Coronary artery (tissue), 2 donors: ENCODE data around the gene OLFML2A.

ENCODE experiments used
- DNase-seq: peaks from one replicate; pipeline ENCODE4 v3.0.0-alpha.2; 2017; ENCODE audit warnings: low spot score
- H3K27ac ChIP-seq, 2 donors: fragments of 200-600 bp; sonication (generic); one replicate each; pipeline ENCODE4 v1.5.1; 2016 to 2019
- H3K4me3 ChIP-seq: fragments of 200-600 bp; sonication (generic); 2 replicates; pipeline ENCODE4 v1.5.1; 2016; ENCODE audit warnings: mild to moderate bottlenecking, moderate library complexity
- TF ChIP-seq, protein P1 (sequence below): fragments of 200-600 bp; sonication (generic); IDR thresholded peaks from one replicate; pipeline ENCODE4 v1.5.1; 2019; ENCODE audit warnings: antibody characterized with exemption

The OLFML2A gene

DNA sequence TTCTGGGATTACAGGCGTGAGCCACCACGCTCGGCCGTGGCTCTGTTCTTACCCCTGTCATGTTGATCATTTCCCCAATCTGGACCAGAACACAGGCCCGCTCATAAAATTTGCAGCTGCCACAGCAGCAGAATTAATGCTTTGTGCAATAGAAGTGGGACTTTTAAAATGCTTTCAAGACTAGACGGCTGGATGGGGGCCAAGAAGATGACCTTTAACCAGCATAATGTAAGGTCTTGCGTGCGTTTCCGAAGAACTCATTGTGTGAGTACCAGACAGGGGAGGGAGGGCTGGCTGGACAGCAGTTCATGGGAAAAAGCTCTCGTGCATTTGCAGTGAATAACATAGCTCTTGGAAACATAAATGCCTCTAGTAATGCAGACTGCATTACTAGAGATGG is 72.9 kb downstream of the OLFML2A start:
- TF ChIP-seq, protein P1, sequence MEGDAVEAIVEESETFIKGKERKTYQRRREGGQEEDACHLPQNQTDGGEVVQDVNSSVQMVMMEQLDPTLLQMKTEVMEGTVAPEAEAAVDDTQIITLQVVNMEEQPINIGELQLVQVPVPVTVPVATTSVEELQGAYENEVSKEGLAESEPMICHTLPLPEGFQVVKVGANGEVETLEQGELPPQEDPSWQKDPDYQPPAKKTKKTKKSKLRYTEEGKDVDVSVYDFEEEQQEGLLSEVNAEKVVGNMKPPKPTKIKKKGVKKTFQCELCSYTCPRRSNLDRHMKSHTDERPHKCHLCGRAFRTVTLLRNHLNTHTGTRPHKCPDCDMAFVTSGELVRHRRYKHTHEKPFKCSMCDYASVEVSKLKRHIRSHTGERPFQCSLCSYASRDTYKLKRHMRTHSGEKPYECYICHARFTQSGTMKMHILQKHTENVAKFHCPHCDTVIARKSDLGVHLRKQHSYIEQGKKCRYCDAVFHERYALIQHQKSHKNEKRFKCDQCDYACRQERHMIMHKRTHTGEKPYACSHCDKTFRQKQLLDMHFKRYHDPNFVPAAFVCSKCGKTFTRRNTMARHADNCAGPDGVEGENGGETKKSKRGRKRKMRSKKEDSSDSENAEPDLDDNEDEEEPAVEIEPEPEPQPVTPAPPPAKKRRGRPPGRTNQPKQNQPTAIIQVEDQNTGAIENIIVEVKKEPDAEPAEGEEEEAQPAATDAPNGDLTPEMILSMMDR = no peak
- H3K27ac ChIP-seq = no peak overlapping the region
- H3K4me3 ChIP-seq = no peak overlapping the region
- DNase-seq = no peak

DNA sequence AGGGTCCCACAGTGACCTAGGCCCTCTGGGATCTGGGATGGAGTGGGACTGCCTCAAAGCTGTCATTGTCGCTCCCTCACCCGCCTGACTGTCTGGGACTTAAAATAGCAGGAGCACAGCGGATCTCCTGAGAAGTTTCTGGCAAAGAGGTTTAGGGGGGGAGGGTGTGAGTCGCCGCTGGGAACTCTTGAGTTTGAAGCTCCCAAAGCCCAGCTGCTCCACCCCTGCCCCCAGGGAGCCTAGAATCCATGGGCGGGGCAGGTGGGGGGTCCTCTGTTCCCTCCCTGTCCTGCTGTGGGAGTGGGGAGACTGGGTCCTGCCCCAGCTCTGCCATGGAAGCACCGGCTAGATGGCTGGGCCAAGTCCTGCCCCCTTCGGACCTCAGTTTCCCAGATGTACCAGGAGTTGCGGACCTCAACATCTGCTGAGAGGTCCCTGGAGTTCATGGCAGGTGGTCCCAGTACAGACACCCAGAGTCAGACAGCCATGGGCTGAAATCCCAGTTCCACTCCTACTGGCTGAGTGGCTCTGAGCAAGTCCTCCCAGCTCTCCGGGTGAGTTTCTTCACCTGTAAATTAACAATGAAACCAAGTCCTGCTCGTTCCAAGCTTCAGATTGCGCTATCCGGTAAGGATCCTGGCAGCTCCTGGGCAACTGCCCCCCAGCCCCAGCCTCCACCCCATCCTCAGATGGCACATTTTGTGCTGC is 75.3 kb downstream of the OLFML2A start:
- DNase-seq = peak; percentile 73
- Histone ChIP-seq H3K27ac (peak overlapping the region in 1 of 2 donors; percentile 74), H3K4me3 (peak overlapping the region; percentile 74)
- TF ChIP-seq, protein P1 = no peak

DNA sequence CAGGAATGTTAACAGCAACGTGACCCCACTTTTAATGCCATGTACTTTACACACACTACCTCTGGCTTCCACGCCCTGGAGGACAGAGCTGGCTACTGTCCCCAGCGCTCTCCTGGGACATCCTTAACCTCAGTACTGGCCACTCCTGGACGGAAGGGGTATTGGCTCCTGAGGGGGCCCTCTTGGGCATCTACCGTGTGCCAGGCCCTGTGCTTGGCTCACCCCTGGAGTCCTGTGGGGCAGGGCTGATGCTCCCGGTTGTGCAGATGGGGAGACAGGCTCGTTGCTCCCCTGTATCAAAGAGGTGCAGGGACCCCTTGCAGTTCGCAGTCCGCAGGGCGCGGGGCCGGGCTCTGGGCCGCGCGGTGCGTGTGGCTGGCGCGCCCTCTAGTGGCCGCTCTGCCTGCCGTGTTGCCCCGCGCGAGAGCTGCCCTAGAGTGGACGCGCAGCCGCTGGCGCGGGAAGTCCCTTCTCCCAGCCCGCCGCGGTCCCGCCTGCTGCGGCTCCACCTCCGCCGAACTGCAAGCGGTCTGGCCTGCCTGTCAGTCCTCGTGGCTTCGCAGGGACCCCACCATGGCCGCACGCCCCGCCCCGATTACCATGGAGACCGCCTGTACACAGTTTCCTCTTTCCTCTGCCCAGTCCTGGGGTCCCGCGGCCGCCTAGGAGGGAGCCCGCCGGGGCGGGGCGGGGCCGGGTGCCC is 76.0 kb downstream of the OLFML2A start, which contains the start of gene WDR38:
WDR38 (plus strand) TSS at position 632 of the 703 bp plus-strand sequence. CDS start 72 bp downstream, outside the sequence.
- DNase-seq = peak; percentile 86
- Histone ChIP-seq H3K27ac (peak within 1 kb of the TSS; percentile 38 to 74), H3K4me3 (peak within 1 kb of the TSS; percentile 74)
- TF ChIP-seq, protein P1 = peak; percentile 99

DNA sequence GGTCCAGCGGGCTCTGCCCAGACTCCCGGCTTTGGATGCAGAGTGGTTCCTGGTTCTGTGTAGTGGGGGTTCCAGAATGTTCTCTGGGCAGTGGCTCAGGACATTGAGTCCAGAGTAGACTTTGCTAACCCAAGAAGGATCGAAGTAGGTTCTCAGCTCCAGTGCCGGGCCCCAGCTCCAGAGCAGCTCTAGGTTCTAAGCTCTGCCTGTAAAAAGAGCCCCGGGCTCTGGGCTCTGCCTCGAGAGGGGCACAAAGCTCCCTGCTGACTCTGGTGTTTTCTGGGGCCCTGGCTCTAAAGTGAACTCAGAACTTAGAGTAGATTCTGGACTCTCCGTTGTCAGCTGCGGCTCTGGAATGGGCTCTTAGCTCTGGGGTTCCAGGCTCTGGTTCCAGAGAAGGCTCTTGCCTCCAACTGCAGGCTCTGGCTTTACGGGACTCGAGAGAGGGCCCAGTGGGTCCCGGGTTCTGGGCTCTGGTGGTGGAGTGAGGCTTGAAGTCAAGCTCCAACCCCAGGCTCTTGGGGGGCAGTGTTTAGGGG is 76.7 kb downstream of the OLFML2A start:
- H3K4me3 ChIP-seq = peak overlapping the region; percentile 74
- DNase-seq = no peak
- H3K27ac ChIP-seq = peak overlapping the region; percentile 38 to 74
- TF ChIP-seq, protein P1 = no peak

DNA sequence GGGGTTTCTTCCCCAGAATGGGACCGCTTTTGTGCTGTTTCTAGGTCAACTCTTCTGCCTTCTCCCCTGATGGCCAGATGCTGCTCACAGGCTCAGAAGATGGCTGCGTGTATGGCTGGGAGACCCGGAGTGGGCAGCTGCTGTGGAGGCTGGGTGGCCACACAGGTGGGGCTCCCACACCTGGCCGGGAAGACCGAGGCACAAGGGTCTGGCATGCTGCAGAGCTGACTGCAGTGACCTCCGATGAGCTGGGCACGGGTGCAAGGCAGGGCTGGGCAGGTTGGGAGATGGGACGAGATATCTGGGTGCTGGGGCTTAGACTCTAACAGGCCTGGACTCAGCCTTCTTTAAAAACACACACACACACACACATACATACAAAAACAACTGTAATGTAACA is 77.2 kb downstream of the OLFML2A start:
- TF ChIP-seq, protein P1 = no peak
- Histone ChIP-seq H3K4me3 (no peak overlapping the region), H3K27ac (peak overlapping the region in 1 of 2 donors; percentile 74)
- DNase-seq = no peak

DNA sequence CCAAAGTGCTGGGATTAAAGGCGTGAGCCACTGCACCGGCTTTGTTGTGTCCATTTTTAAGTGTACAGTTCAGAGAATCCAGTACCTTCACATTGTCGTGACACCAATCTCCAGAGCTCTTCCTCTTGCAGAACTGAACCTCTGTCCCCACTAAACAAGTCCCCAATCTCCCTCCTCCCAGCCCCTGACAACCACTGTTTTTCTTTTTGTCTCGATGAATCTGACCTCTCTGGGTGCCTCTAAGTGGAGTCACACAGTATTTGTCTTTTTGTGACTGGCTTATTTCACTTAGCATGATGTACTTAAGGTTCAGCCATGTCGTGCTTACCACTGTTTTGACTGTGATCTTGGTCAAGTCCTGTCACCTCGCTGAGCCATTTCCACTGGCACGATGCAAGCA is 77.9 kb downstream of the OLFML2A start:
- no peak for DNase-seq
- TF ChIP-seq, protein P1 = no peak
- Histone ChIP-seq H3K27ac (no peak overlapping the region), H3K4me3 (no peak overlapping the region)
